H9 (cell line): ENCODE results near the gene NCBP2L. TPM values are rescaled to one million over a fixed set of nuclear protein-coding genes. Genes with fewer than 3 reads are reported as not detected.

ENCODE experiments used
- DNase-seq: peaks from one replicate; pipeline ENCODE4 v3.0.0-alpha.2; 2017
- H2AFZ ChIP-seq: one replicate; pipeline ENCODE4 v1.6.1; 2013; ENCODE audit warnings: mild to moderate bottlenecking, low read length, control low read depth, moderate library complexity
- H2AK5ac ChIP-seq: 2 replicates; pipeline ENCODE4 v1.6.1; 2013; ENCODE audit warnings: low read length, control low read depth, mixed read lengths; ENCODE audit not compliant: insufficient read length
- H2BK120ac ChIP-seq: one replicate; pipeline ENCODE4 v1.6.1; 2013; ENCODE audit warnings: low read depth, mild to moderate bottlenecking, low read length, control low read depth, inconsistent platforms; ENCODE audit not compliant: poor library complexity, severe bottlenecking
- H2BK12ac ChIP-seq: 2 replicates; pipeline ENCODE4 v1.6.1; 2013; ENCODE audit warnings: low read length, control low read depth, mixed read lengths, low read depth; ENCODE audit not compliant: insufficient read length
- H2BK15ac ChIP-seq: 2 replicates; pipeline ENCODE4 v1.6.1; 2013; ENCODE audit warnings: low read depth, low read length, control low read depth
- H2BK20ac ChIP-seq: one replicate; pipeline ENCODE4 v1.6.1; 2013; ENCODE audit warnings: low read depth, mild to moderate bottlenecking, low read length, control low read depth, inconsistent platforms; ENCODE audit not compliant: poor library complexity, severe bottlenecking
- H2BK5ac ChIP-seq: 2 replicates; pipeline ENCODE4 v1.6.1; 2013; ENCODE audit warnings: low read length, control low read depth, mixed read lengths; ENCODE audit not compliant: insufficient read length
- H3K14ac ChIP-seq: 2 replicates; pipeline ENCODE4 v1.6.1; 2013; ENCODE audit warnings: low read length, control low read depth; ENCODE audit not compliant: insufficient read depth
- H3K18ac ChIP-seq: 2 replicates; pipeline ENCODE4 v1.6.1; 2013; ENCODE audit warnings: low read depth, mild to moderate bottlenecking, mixed read lengths, low read length, control low read depth; ENCODE audit not compliant: insufficient read length
- H3K23ac ChIP-seq: 2 replicates; pipeline ENCODE4 v1.6.1; 2013; ENCODE audit warnings: low read length, control low read depth, mixed read lengths, low read depth; ENCODE audit not compliant: insufficient read length
- H3K23me2 ChIP-seq: 2 replicates; pipeline ENCODE4 v1.6.1; 2013; ENCODE audit warnings: low read depth, mild to moderate bottlenecking, mixed read lengths, low read length, control low read depth; ENCODE audit not compliant: insufficient read length, poor library complexity, severe bottlenecking
- H3K27ac ChIP-seq: 2 replicates; pipeline ENCODE4 v1.5.1; 2013; ENCODE audit warnings: low read length, control low read depth, mixed read lengths, low read depth; ENCODE audit not compliant: insufficient read length
- H3K27me3 ChIP-seq: 2 replicates; pipeline ENCODE4 v1.6.1; 2013; ENCODE audit warnings: low read length, control low read depth, inconsistent platforms; ENCODE audit not compliant: insufficient read depth
- H3K4ac ChIP-seq: 2 replicates; pipeline ENCODE4 v1.6.1; 2013; ENCODE audit warnings: low read depth, mild to moderate bottlenecking, control low read depth, inconsistent platforms, low read length, moderate library complexity
- H3K4me1 ChIP-seq: 2 replicates; pipeline ENCODE4 v1.6.1; 2013; ENCODE audit warnings: low read length, control low read depth, inconsistent platforms; ENCODE audit not compliant: insufficient read depth
- H3K4me2 ChIP-seq: 2 replicates; pipeline ENCODE4 v1.6.1; 2013; ENCODE audit warnings: low read length, control low read depth, mixed read lengths; ENCODE audit not compliant: insufficient read length, insufficient read depth
- H3K56ac ChIP-seq: 2 replicates; pipeline ENCODE4 v1.6.1; 2013; ENCODE audit warnings: low read depth, mild to moderate bottlenecking, mixed read lengths, low read length, control low read depth; ENCODE audit not compliant: insufficient read length
- H3K79me1 ChIP-seq: 2 replicates; pipeline ENCODE4 v1.6.1; 2013; ENCODE audit warnings: low read depth, mild to moderate bottlenecking, moderate library complexity, low read length, control low read depth, inconsistent platforms; ENCODE audit not compliant: insufficient read depth, poor library complexity, severe bottlenecking
- H3K79me2 ChIP-seq: 2 replicates; pipeline ENCODE4 v1.6.1; 2013; ENCODE audit warnings: low read length, control low read depth, inconsistent platforms; ENCODE audit not compliant: insufficient read depth
- H3K9ac ChIP-seq: 2 replicates; pipeline ENCODE4 v1.6.1; 2013; ENCODE audit warnings: low read length, control low read depth, mixed read lengths; ENCODE audit not compliant: insufficient read length; ENCODE audit errors: extremely low read depth
- H3K9me3 ChIP-seq: one replicate; pipeline ENCODE4 v1.6.1; 2013; ENCODE audit warnings: low read depth, low read length, inconsistent platforms; ENCODE audit not compliant: control insufficient read depth
- H3T11ph ChIP-seq: one replicate; pipeline ENCODE4 v1.6.1; 2013; ENCODE audit warnings: mild to moderate bottlenecking, low read length, control low read depth, inconsistent platforms
- H4K20me1 ChIP-seq: one replicate; pipeline ENCODE4 v1.6.1; 2013; ENCODE audit not compliant: control insufficient read depth, insufficient read length, insufficient read depth
- H4K5ac ChIP-seq: 2 replicates; pipeline ENCODE4 v1.6.1; 2013; ENCODE audit warnings: low read depth, mild to moderate bottlenecking, mixed read lengths, low read length, control low read depth; ENCODE audit not compliant: insufficient read length
- H4K8ac ChIP-seq: replicated peaks from 2 replicates; pipeline ENCODE4 v1.6.1; 2013; ENCODE audit warnings: low read length, control low read depth, mixed read lengths, low read depth; ENCODE audit not compliant: insufficient read length
- H4K91ac ChIP-seq: 2 replicates; pipeline ENCODE4 v1.6.1; 2013; ENCODE audit warnings: low read depth, mild to moderate bottlenecking, moderate library complexity, mixed read lengths, low read length, control low read depth; ENCODE audit not compliant: insufficient read length
- H3K27ac Mint-ChIP-seq, 3 experiments: 2 replicates in 2 of 3; 3 replicates in 1 of 3; pipeline ENCODE4 v1.8.0; 2020 to 2021; ENCODE audit warnings: mixed read lengths in 3 of 3, mild to moderate bottlenecking in 1 of 3, moderate library complexity in 1 of 3
- H3K27me3 Mint-ChIP-seq: 2 replicates; pipeline ENCODE4 v1.8.0; 2021; ENCODE audit warnings: low read depth, mild to moderate bottlenecking, moderate library complexity, mixed read lengths
- H3K36me3 Mint-ChIP-seq, 3 experiments: 2 replicates in 2 of 3; 3 replicates in 1 of 3; pipeline ENCODE4 v1.8.0; 2020 to 2021; ENCODE audit warnings: low read depth in 3 of 3, mixed read lengths in 3 of 3; ENCODE audit not compliant: insufficient read depth in 1 of 3
- H3K4me1 Mint-ChIP-seq, 2 experiments: 2 replicates each; pipeline ENCODE4 v1.8.0; 2020; ENCODE audit warnings: mixed read lengths in 2 of 2
- H3K4me3 Mint-ChIP-seq, 2 experiments: 2 replicates in 1 of 2; 3 replicates in 1 of 2; pipeline ENCODE4 v1.8.0; 2020 to 2021; ENCODE audit warnings: mild to moderate bottlenecking in 2 of 2, mixed read lengths in 2 of 2, moderate library complexity in 1 of 2
- H3K9me3 Mint-ChIP-seq, 2 experiments: 2 replicates in 1 of 2; 3 replicates in 1 of 2; pipeline ENCODE4 v1.8.0; 2020; ENCODE audit warnings: mild to moderate bottlenecking in 2 of 2, mixed read lengths in 2 of 2, moderate library complexity in 1 of 2
- WGBS: extraction: QIAGEN DNeasy Blood & Tissue Kit; methylation state at CpG from one replicate; pipeline ENCODE4 v1.1.7; 2013; ENCODE audit warnings: missing lambda C conversion rate, low lambda C conversion rate, mixed read lengths; ENCODE audit not compliant: insufficient read length; ENCODE audit errors: extremely low coverage; 5-methylcytosine and 5-hydroxymethylcytosine counted together
- long read RNA-seq: library from polyadenylated mRNA; unstranded; transcript quantifications from one replicate; pipeline ENCODE4 v2.0.0, GENCODE V29; 2020
- total RNA-seq: library from RNA; stranded (reverse); gene quantifications from 2 replicates; pipeline ENCODE4 v1.2.1, GENCODE V29; 2021
- TF ChIP-seq, protein P1 (sequence below): fragments of 200-600 bp; sonication (generic); conservative IDR thresholded peaks from 3 replicates; pipeline ENCODE4 v1.8.0; 2021; ENCODE audit warnings: antibody characterized with exemption, mild to moderate bottlenecking

NCBP2L gene
- total RNA-seq, result not detected in 2 replicates
- long read RNA-seq, result 0 reads

DNA sequence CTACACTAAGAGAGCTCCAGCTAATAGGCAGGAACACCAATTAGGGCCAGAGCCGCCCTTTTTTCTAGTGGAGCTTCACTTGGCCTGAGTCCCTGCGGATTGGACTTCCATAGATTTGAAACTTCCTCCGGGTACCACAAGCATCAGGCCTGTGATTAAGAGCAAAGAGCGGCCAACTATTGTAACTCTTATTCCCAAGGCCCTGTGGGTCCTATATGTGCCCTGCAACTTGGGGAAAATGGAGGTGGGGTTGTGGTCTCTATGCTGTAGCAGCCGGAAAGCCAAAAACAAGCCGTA is at the start of gene NCBP2L:
TSS of gene NCBP2L (plus strand) at position 198 of the 297 bp plus-strand sequence. CDS start 16,488 bp downstream, outside the sequence.
- Histone ChIP-seq H3K27me3 (peaks cover 17% of the 10 kb centered on the region), H4K8ac (no peak within 1 kb of the TSS), H3K14ac (no peak within 1 kb of the TSS), H2BK5ac (no peak within 1 kb of the TSS), H3K18ac (no peak within 1 kb of the TSS), H2BK12ac (no peak within 1 kb of the TSS), H3K79me2 (no peaks in the 10 kb centered on the region), H3K27ac (no peak within 1 kb of the TSS), H2BK120ac (no peak within 1 kb of the TSS), H2BK15ac (no peak within 1 kb of the TSS), H3K9me3 (no peaks in the 10 kb centered on the region), H3K4me2 (peak within 1 kb of the TSS; percentile 56), H2BK20ac (no peak within 1 kb of the TSS), H3K9ac (no peak within 1 kb of the TSS), H3K23me2 (peaks cover 7% of the 10 kb centered on the region), H2AK5ac (no peak within 1 kb of the TSS), H3T11ph (no peak within 1 kb of the TSS), H3K23ac (no peak within 1 kb of the TSS), H3K79me1 (no peaks in the 10 kb centered on the region), H3K4me1 (peaks cover 4% of the 10 kb centered on the region; the same call in 1 of the 2 replicates), H2AFZ (no peak within 1 kb of the TSS), H4K5ac (no peak within 1 kb of the TSS), H4K20me1 (no peaks in the 10 kb centered on the region), H4K91ac (no peak within 1 kb of the TSS), H3K56ac (no peak within 1 kb of the TSS), H3K4ac (no peak within 1 kb of the TSS)
- DNase-seq, result no peak
- H3K27ac Mint-ChIP-seq, result no peak within 1 kb of the TSS
- H3K36me3 Mint-ChIP-seq, result peaks cover 0 to 2% (median 0%) of the 10 kb centered on the region in 3 experiments; a peak in 1 of 7 replicates
- peaks cover 0 to 31% of the 10 kb centered on the region in 2 experiments; a peak in 2 of 5 replicates for H3K9me3 Mint-ChIP-seq
- peaks cover 43% of the 10 kb centered on the region for H3K27me3 Mint-ChIP-seq
- no CpG with 5 or more reads among the region's 6 CpGs for WGBS
- peak within 1 kb of the TSS; percentile 59 to 87 for H3K4me3 Mint-ChIP-seq
- TF ChIP-seq, protein P1, sequence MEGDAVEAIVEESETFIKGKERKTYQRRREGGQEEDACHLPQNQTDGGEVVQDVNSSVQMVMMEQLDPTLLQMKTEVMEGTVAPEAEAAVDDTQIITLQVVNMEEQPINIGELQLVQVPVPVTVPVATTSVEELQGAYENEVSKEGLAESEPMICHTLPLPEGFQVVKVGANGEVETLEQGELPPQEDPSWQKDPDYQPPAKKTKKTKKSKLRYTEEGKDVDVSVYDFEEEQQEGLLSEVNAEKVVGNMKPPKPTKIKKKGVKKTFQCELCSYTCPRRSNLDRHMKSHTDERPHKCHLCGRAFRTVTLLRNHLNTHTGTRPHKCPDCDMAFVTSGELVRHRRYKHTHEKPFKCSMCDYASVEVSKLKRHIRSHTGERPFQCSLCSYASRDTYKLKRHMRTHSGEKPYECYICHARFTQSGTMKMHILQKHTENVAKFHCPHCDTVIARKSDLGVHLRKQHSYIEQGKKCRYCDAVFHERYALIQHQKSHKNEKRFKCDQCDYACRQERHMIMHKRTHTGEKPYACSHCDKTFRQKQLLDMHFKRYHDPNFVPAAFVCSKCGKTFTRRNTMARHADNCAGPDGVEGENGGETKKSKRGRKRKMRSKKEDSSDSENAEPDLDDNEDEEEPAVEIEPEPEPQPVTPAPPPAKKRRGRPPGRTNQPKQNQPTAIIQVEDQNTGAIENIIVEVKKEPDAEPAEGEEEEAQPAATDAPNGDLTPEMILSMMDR, result no peak
- H3K4me1 Mint-ChIP-seq, result peaks cover 16 to 26% of the 10 kb centered on the region in 2 experiments
